GM12865 (cell line): Measurements from ENCODE around the gene CAMK4.
"Not testable (repeated sequence)": the region's sequence is repeated elsewhere in the genome, so short reads cannot be mapped to it uniquely, and the experiment has no call there.

Source experiments
- DNase-seq: peaks from one replicate; pipeline ENCODE4 v3.0.0; 2010; ENCODE audit warnings: low read depth
- H3K4me3 ChIP-seq: 2 replicates; pipeline ENCODE4 v1.5.1; 2011; ENCODE audit warnings: mild to moderate bottlenecking, low read depth, low read length, control low read depth
- CTCF ChIP-seq: IDR thresholded peaks from 2 replicates; pipeline ENCODE4 v1.5.1; 2011; ENCODE audit warnings: low read length, control low read depth, low read depth, inconsistent platforms; ENCODE audit not compliant: insufficient read depth; ENCODE audit errors: missing control alignments

Gene CAMK4

GRCh38 chr5:111254613-111255012 lies 30.4 kb downstream of the CAMK4 start:
- TF ChIP-seq CTCF: no peak
- H3K4me3 ChIP-seq: no peak overlapping the region
- peak; percentile 97 for DNase-seq

- no peak for TF ChIP-seq CTCF
- DNase-seq: peak; percentile 45
Observed at GRCh38 chr5:111255169-111255568, 31.0 kb downstream of the CAMK4 start.

GRCh38 chr5:111256128-111256527 lies 31.9 kb downstream of the CAMK4 start:
- no peak for TF ChIP-seq CTCF
- DNase-seq: peak; percentile 42
- H3K4me3 ChIP-seq: no peak overlapping the region

More at GRCh38 chr5:111255169-111255568, 31.0 kb downstream of the CAMK4 start:
- peak overlapping the region; percentile 25 for H3K4me3 ChIP-seq

DNA sequence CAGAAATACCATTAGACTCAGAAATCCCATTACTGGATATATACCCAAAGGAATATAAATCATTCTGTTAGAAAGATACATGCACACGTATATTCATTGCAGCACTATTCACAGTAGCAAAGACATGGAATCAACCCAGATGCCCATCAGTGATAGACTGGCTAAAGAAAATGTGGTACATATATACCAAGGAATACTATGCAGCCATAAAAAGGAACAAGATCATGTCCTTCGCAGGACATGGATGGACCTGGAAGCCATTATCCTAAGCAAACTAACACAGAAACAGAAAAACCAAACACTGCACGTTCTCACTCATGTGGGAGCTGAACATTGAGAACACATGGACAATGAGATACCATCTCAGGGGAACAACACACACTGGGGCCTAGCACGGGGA lies 33.4 kb downstream of the CAMK4 start:
- H3K4me3 ChIP-seq, DNase-seq: not testable (repeated sequence)

DNA sequence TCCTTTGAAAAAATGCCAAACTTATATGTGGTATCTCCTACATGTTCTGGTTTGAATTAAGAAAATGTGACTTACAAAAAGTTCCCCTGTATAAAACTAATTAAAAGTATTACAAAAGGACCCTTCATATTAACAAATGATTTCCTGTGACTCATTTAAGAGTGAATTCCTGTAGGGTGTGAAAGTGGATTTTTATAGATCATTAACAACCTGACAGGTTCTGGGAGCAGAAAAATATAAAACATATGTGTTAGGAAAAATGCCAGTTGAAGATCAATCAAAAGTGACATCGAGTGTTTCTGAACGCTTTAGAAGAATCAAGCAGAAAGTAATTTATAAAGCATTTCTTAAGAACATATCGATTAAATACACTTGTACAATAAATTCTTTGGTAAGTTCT lies 35.5 kb downstream of the CAMK4 start:
- no peak for TF ChIP-seq CTCF
- no peak for DNase-seq
- no peak overlapping the region for H3K4me3 ChIP-seq

- no peak overlapping the region for H3K4me3 ChIP-seq
- no peak for DNase-seq
- TF ChIP-seq CTCF: no peak
Observed at GRCh38 chr5:111261610-111262009, 37.4 kb downstream of the CAMK4 start.

DNA sequence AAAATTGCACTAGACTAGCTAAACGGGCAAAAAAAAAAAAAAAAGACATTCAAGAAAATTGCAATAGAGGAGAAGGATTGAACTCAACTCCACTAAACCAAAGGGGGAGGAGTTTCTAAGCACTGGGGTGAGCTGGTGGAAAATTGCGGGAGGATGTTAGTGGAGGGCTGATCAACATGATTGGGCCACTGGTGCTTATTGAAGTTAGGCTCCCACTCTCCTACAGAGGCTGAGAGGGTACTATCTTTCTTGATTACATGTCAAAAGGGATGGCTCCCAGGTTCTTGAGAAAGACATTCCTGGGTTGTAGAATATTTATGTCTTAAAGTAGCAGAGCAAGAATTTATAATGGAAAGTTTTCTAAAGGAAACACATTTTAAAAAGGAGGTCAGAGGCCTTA lies 38.0 kb downstream of the CAMK4 start:
- no peak for DNase-seq
- no peak for TF ChIP-seq CTCF
- no peak overlapping the region for H3K4me3 ChIP-seq
